Testis (tissue), 3 donors: ENCODE results near the gene IL22. TPM values are rescaled to one million over a fixed set of nuclear protein-coding genes. Genes with fewer than 3 reads are reported as not detected.

ENCODE experiments used
- DNase-seq: peaks from one replicate; pipeline ENCODE4 v3.0.0-alpha.2; 2019
- H3K27ac ChIP-seq, 2 donors: fragments of 200-600 bp; sonication (generic); one replicate each; pipeline ENCODE4 v1.5.1; 2019
- H3K27me3 ChIP-seq: fragments of 200-600 bp; sonication (generic); one replicate; pipeline ENCODE4 v1.5.1; 2019
- H3K36me3 ChIP-seq: fragments of 200-600 bp; sonication (generic); one replicate; pipeline ENCODE4 v1.5.1; 2017; ENCODE audit warnings: low read depth; ENCODE audit errors: missing control alignments
- H3K4me1 ChIP-seq: fragments of 200-600 bp; sonication (generic); one replicate; pipeline ENCODE4 v1.5.1; 2019
- H3K4me3 ChIP-seq, 2 donors: fragments of 200-600 bp; sonication (generic); one replicate each; pipeline ENCODE4 v1.5.1; 2017 to 2019
- H3K9me3 ChIP-seq: fragments of 200-600 bp; sonication (generic); one replicate; pipeline ENCODE4 v1.5.1; 2017
- CTCF ChIP-seq, 3 experiments: fragments of 450-650 bp in 2 of 3; fragments of 200-600 bp in 1 of 3; sonication (generic) in 1 of 3; IDR thresholded peaks; one replicate each; pipeline ENCODE4 v1.5.1; 2016 to 2019; ENCODE audit warnings: antibody characterized with exemption in 3 of 3, mild to moderate bottlenecking in 2 of 3, moderate library complexity in 1 of 3
- POLR2A ChIP-seq: fragments of 450-650 bp; IDR thresholded peaks from one replicate; pipeline ENCODE4 v1.6.1; 2017; ENCODE audit warnings: antibody characterized with exemption, mild to moderate bottlenecking, moderate library complexity
- WGBS, 2 donors: methylation state at CpG; one replicate each; pipeline ENCODE4 v1.1.5; 2018; 5-methylcytosine and 5-hydroxymethylcytosine counted together
- intact Hi-C: fragments of 100-400 bp; cut with DNase I; formaldehyde crosslinking; loops from one replicate; pipeline ENCODE4 v1.15.1; 2023; ENCODE audit warnings: low total_unique reads
- polyA plus RNA-seq: library from polyadenylated mRNA; stranded (reverse); fragments of 350-450 nt; fragmentation: Illumina TruSeq; extraction: RNeasy Lipid Tissue Mini Kit (QIAGEN cat#74804); gene quantifications from one replicate; pipeline ENCODE4 v1.2.3, GENCODE V29; 2014; ENCODE audit warnings: low read depth, low replicate concordance; ENCODE audit not compliant: insufficient read depth
- total RNA-seq, 2 donors: library from RNA; depleted of rRNA; stranded (reverse); fragments of >200 nt; gene quantifications; one replicate each; pipeline ENCODE4 v1.2.3, GENCODE V29; 2016

Gene IL22
- total and polyA plus RNA-seq, 3 donors from 2014 or later: not detected

- TF ChIP-seq POLR2A (no peak), CTCF (IDR thresholded peaks at IDR 0.05) (no peak)
- Histone ChIP-seq H3K4me3 (no peak overlapping the region), H3K9me3 (no peaks in the 10 kb centered on the region), H3K4me1 (no peaks in the 10 kb centered on the region), H3K36me3 (no peaks in the 10 kb centered on the region), H3K27ac (no peak overlapping the region), H3K27me3 (no peaks in the 10 kb centered on the region)
- intact Hi-C loops: no loop called here
- DNase-seq: no peak
Measured at GRCh38 chr12:68231229-68231628, 22.2 kb downstream of the IL22 start.

- DNase-seq: no peak
- WGBS, 2 donors: 80 to 83% methylated on average over 2 of the region's 2 CpGs
- H3K27me3 ChIP-seq: no peaks in the 10 kb centered on the region
- H3K4me3 ChIP-seq: no peak overlapping the region
- TF ChIP-seq CTCF (IDR thresholded peaks at IDR 0.05): no peak
- no peak for TF ChIP-seq POLR2A
- H3K36me3 ChIP-seq: no peaks in the 10 kb centered on the region
- no peaks in the 10 kb centered on the region for H3K9me3 ChIP-seq
- H3K27ac ChIP-seq: no peak overlapping the region
- intact Hi-C loops: no loop called here
- H3K4me1 ChIP-seq: no peaks in the 10 kb centered on the region
Measured at GRCh38 chr12:68229956-68230355, 23.4 kb downstream of the IL22 start.

GRCh38 chr12:68227356-68227755 is 26.0 kb downstream of the IL22 start:
- Histone ChIP-seq H3K36me3 (no peaks in the 10 kb centered on the region), H3K27me3 (no peaks in the 10 kb centered on the region), H3K27ac (no peak overlapping the region), H3K4me3 (no peak overlapping the region), H3K9me3 (no peaks in the 10 kb centered on the region), H3K4me1 (no peaks in the 10 kb centered on the region)
- 71 to 76% methylated on average over 3 of the region's 3 CpGs for WGBS, 2 donors
- no peak for DNase-seq
- intact Hi-C loops: no loop called here
- TF ChIP-seq CTCF (IDR thresholded peaks at IDR 0.05): no peak
- no peak for TF ChIP-seq POLR2A

- Histone ChIP-seq H3K27me3 (no peaks in the 10 kb centered on the region), H3K9me3 (no peaks in the 10 kb centered on the region), H3K36me3 (no peaks in the 10 kb centered on the region), H3K27ac (no peak within 1 kb of the TSS), H3K4me3 (no peak within 1 kb of the TSS), H3K4me1 (no peaks in the 10 kb centered on the region)
- TF ChIP-seq CTCF (IDR thresholded peaks at IDR 0.05): no peak
- TF ChIP-seq POLR2A: no peak
- WGBS, 2 donors: 82 to 83% methylated on average over 8 of the region's 8 CpGs
- no peak for DNase-seq
- intact Hi-C loops: no loop called here
Measured at GRCh38 chr12:68225576-68226476, 27.6 kb downstream of the IL22 start, which contains the start of gene IL26. Gene IL26, minus strand, starts transcription at chr12:68225810. Its CDS starts 54 bp downstream, at chr12:68225756.
